ENCODE results near the gene PDP2. TPM values are rescaled to one million over a fixed set of nuclear protein-coding genes. Genes with fewer than 3 reads are reported as not detected.

PDP2 gene
- total and polyA plus RNA-seq, 10 of the 15 experiments (the other 5 are each of a cell fraction or from before 2014, with no cell fraction given): 1.9 to 31.1 (median 6.2) TPM

GRCh38 chr16:66917741-66918140, 37.4 kb downstream of the PDP2 start (continued):
- TF ChIP-seq RCOR1 (conservative IDR thresholded peaks at IDR 0.05; ENCODE audit: low read depth, low read length): no peak
- TF ChIP-seq, protein P1, sequence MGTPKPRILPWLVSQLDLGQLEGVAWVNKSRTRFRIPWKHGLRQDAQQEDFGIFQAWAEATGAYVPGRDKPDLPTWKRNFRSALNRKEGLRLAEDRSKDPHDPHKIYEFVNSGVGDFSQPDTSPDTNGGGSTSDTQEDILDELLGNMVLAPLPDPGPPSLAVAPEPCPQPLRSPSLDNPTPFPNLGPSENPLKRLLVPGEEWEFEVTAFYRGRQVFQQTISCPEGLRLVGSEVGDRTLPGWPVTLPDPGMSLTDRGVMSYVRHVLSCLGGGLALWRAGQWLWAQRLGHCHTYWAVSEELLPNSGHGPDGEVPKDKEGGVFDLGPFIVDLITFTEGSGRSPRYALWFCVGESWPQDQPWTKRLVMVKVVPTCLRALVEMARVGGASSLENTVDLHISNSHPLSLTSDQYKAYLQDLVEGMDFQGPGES (IDR thresholded peaks at IDR 0.05): no peak
- TF ChIP-seq, protein P2, sequence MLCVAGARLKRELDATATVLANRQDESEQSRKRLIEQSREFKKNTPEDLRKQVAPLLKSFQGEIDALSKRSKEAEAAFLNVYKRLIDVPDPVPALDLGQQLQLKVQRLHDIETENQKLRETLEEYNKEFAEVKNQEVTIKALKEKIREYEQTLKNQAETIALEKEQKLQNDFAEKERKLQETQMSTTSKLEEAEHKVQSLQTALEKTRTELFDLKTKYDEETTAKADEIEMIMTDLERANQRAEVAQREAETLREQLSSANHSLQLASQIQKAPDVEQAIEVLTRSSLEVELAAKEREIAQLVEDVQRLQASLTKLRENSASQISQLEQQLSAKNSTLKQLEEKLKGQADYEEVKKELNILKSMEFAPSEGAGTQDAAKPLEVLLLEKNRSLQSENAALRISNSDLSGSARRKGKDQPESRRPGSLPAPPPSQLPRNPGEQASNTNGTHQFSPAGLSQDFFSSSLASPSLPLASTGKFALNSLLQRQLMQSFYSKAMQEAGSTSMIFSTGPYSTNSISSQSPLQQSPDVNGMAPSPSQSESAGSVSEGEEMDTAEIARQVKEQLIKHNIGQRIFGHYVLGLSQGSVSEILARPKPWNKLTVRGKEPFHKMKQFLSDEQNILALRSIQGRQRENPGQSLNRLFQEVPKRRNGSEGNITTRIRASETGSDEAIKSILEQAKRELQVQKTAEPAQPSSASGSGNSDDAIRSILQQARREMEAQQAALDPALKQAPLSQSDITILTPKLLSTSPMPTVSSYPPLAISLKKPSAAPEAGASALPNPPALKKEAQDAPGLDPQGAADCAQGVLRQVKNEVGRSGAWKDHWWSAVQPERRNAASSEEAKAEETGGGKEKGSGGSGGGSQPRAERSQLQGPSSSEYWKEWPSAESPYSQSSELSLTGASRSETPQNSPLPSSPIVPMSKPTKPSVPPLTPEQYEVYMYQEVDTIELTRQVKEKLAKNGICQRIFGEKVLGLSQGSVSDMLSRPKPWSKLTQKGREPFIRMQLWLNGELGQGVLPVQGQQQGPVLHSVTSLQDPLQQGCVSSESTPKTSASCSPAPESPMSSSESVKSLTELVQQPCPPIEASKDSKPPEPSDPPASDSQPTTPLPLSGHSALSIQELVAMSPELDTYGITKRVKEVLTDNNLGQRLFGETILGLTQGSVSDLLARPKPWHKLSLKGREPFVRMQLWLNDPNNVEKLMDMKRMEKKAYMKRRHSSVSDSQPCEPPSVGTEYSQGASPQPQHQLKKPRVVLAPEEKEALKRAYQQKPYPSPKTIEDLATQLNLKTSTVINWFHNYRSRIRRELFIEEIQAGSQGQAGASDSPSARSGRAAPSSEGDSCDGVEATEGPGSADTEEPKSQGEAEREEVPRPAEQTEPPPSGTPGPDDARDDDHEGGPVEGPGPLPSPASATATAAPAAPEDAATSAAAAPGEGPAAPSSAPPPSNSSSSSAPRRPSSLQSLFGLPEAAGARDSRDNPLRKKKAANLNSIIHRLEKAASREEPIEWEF (IDR thresholded peaks at IDR 0.05; ENCODE audit: insufficient replicate concordance, low read depth, low read length): no peak
- no peak for TF ChIP-seq KDM1A (IDR thresholded peaks at IDR 0.05; ENCODE audit: borderline replicate concordance)
- no peak for TF ChIP-seq LARP7 (IDR thresholded peaks at IDR 0.05)
- TF ChIP-seq CHD1 (IDR thresholded peaks at IDR 0.05; ENCODE audit: low read depth, low read length): no peak
- TF ChIP-seq POU2F2 (IDR thresholded peaks at IDR 0.05; ENCODE audit: borderline replicate concordance, low read depth, low read length): no peak
- no peak for TF ChIP-seq REST (IDR thresholded peaks at IDR 0.05; ENCODE audit: low read depth, low read length)
- TF ChIP-seq MEF2A (IDR thresholded peaks at IDR 0.05; ENCODE audit: insufficient read depth, low read depth, low read length): no peak
- TF ChIP-seq PRDM15 (CRISPR knock-in tag; IDR thresholded peaks at IDR 0.05): no peak
- TF ChIP-seq, protein P3, sequence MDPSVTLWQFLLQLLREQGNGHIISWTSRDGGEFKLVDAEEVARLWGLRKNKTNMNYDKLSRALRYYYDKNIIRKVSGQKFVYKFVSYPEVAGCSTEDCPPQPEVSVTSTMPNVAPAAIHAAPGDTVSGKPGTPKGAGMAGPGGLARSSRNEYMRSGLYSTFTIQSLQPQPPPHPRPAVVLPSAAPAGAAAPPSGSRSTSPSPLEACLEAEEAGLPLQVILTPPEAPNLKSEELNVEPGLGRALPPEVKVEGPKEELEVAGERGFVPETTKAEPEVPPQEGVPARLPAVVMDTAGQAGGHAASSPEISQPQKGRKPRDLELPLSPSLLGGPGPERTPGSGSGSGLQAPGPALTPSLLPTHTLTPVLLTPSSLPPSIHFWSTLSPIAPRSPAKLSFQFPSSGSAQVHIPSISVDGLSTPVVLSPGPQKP (IDR thresholded peaks at IDR 0.05; ENCODE audit: low read depth, low read length): no peak

Measured in GM12878 (cell line).